NCI-H2081 treated with DMSO at 0.1 percent for 48 hours (cell line): ENCODE measurements around the gene EPB41L5.

Experiments
- DNase-seq: peaks from one replicate; lab custom pipeline; 2025; lab: John Stamatoyannopoulos, UW

The EPB41L5 gene

GRCh38 chr2:120225549-120226065, 212.7 kb downstream of the EPB41L5 start:
- DNase-seq: no peak

GRCh38 chr2:120226316-120226715, 213.4 kb downstream of the EPB41L5 start:
- DNase-seq: no peak

- no peak for DNase-seq
These were observed 214.5 kb downstream of the EPB41L5 start for GRCh38 chr2:120227111-120227991.

- DNase-seq: no peak
These were observed 215.6 kb downstream of the EPB41L5 start for GRCh38 chr2:120228503-120228902.
